DND-41 (cell line): Measurements from ENCODE around the gene FRMPD4.

ENCODE experiments used
- ATAC-seq: fragments of 200-7000 bp; cut with Tn5 transposase; 3 replicates; pipeline ENCODE4 v1.9.1; 2021; ENCODE audit warnings: low read depth; ENCODE audit not compliant: insufficient read depth
- DNase-seq: peaks from one replicate; pipeline ENCODE4 v3.0.0-alpha.2; 2020
- H2AFZ ChIP-seq: 2 replicates; pipeline ENCODE4 v1.6.0; 2012; ENCODE audit warnings: low read depth, low read length
- H3K27ac ChIP-seq: 2 replicates; pipeline ENCODE4 v1.5.1; 2012; ENCODE audit warnings: low read length, inconsistent platforms
- H3K27me3 ChIP-seq: fragments of 200-600 bp; sonication (generic); 2 replicates; pipeline ENCODE4 v1.6.0; 2012; ENCODE audit warnings: low read length, mild to moderate bottlenecking, inconsistent platforms; ENCODE audit not compliant: insufficient read depth, poor library complexity
- H3K36me3 ChIP-seq: 2 replicates; pipeline ENCODE4 v1.5.1; 2012; ENCODE audit warnings: low read length, inconsistent platforms; ENCODE audit not compliant: insufficient read depth
- H3K4me1 ChIP-seq: 2 replicates; pipeline ENCODE4 v1.5.1; 2012; ENCODE audit warnings: mild to moderate bottlenecking, low read length; ENCODE audit not compliant: insufficient read depth
- H3K4me2 ChIP-seq: 2 replicates; pipeline ENCODE4 v1.6.0; 2012; ENCODE audit warnings: mild to moderate bottlenecking, moderate library complexity, low read length, inconsistent platforms; ENCODE audit not compliant: insufficient read depth
- H3K4me3 ChIP-seq, 2 experiments: fragments of 200-600 bp in 1 of 2; shearing (Covaris generic) in 1 of 2; 2 replicates each; pipeline ENCODE4 v1.5.1; 2012 to 2016; ENCODE audit warnings: inconsistent platforms in 2 of 2, low read length in 2 of 2, mild to moderate bottlenecking in 2 of 2, low read depth in 1 of 2, moderate library complexity in 1 of 2
- H3K79me2 ChIP-seq: 2 replicates; pipeline ENCODE4 v1.6.0; 2012; ENCODE audit warnings: low read length, inconsistent platforms; ENCODE audit not compliant: insufficient read depth
- H3K9ac ChIP-seq: 2 replicates; pipeline ENCODE4 v1.6.0; 2012; ENCODE audit warnings: low read depth, mild to moderate bottlenecking, inconsistent platforms, low read length, moderate library complexity
- H3K9me3 ChIP-seq: 2 replicates; pipeline ENCODE4 v1.5.1; 2012; ENCODE audit warnings: low read length, moderate library complexity, mild to moderate bottlenecking, inconsistent platforms; ENCODE audit not compliant: insufficient read depth, severe bottlenecking
- H4K20me1 ChIP-seq: 2 replicates; pipeline ENCODE4 v1.6.0; 2012; ENCODE audit warnings: low read length; ENCODE audit not compliant: insufficient read depth
- EZH2 ChIP-seq: IDR thresholded peaks from 3 replicates; pipeline ENCODE4 v1.6.1; 2012; ENCODE audit warnings: borderline replicate concordance, low read depth, mild to moderate bottlenecking, moderate library complexity, low read length, inconsistent platforms; ENCODE audit not compliant: severe bottlenecking
- TF ChIP-seq, protein P1 (sequence below): IDR thresholded peaks from 2 replicates; pipeline ENCODE4 v1.5.1; 2012; ENCODE audit warnings: borderline replicate concordance, low read length, moderate library complexity, mild to moderate bottlenecking; ENCODE audit not compliant: poor library complexity, severe bottlenecking; ENCODE audit errors: extremely low read depth

FRMPD4 gene

GRCh38 chrX:12237771-12238170 lies 99.5 kb downstream of the FRMPD4 start:
- H3K36me3 ChIP-seq = no peaks in the 10 kb centered on the region
- H3K27me3 ChIP-seq = no peaks in the 10 kb centered on the region
- H3K79me2 ChIP-seq = no peaks in the 10 kb centered on the region
- DNase-seq (no peak), ATAC-seq (no peak)
- H3K4me2 ChIP-seq = no peak overlapping the region
- H3K4me3 ChIP-seq = no peak overlapping the region
- no peak overlapping the region for H3K27ac ChIP-seq
- TF ChIP-seq, protein P1, sequence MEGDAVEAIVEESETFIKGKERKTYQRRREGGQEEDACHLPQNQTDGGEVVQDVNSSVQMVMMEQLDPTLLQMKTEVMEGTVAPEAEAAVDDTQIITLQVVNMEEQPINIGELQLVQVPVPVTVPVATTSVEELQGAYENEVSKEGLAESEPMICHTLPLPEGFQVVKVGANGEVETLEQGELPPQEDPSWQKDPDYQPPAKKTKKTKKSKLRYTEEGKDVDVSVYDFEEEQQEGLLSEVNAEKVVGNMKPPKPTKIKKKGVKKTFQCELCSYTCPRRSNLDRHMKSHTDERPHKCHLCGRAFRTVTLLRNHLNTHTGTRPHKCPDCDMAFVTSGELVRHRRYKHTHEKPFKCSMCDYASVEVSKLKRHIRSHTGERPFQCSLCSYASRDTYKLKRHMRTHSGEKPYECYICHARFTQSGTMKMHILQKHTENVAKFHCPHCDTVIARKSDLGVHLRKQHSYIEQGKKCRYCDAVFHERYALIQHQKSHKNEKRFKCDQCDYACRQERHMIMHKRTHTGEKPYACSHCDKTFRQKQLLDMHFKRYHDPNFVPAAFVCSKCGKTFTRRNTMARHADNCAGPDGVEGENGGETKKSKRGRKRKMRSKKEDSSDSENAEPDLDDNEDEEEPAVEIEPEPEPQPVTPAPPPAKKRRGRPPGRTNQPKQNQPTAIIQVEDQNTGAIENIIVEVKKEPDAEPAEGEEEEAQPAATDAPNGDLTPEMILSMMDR = no peak
- no peak for TF ChIP-seq EZH2
- no peaks in the 10 kb centered on the region for H3K9me3 ChIP-seq
- H4K20me1 ChIP-seq = no peaks in the 10 kb centered on the region
- H3K4me1 ChIP-seq = no peaks in the 10 kb centered on the region
- H2AFZ ChIP-seq = no peak overlapping the region
- no peak overlapping the region for H3K9ac ChIP-seq

GRCh38 chrX:12239356-12240082 lies 101.2 kb downstream of the FRMPD4 start:
- H4K20me1 ChIP-seq = no peaks in the 10 kb centered on the region
- H3K27ac ChIP-seq = no peak overlapping the region
- no peaks in the 10 kb centered on the region for H3K27me3 ChIP-seq
- no peaks in the 10 kb centered on the region for H3K9me3 ChIP-seq
- DNase-seq = no peak
- TF ChIP-seq EZH2 = no peak
- TF ChIP-seq, protein P1 = no peak
- ATAC-seq = no peak
- no peak overlapping the region for H3K4me3 ChIP-seq
- no peaks in the 10 kb centered on the region for H3K4me1 ChIP-seq
- no peak overlapping the region for H3K4me2 ChIP-seq
- H2AFZ ChIP-seq = no peak overlapping the region
- H3K79me2 ChIP-seq = no peaks in the 10 kb centered on the region
- H3K9ac ChIP-seq = no peak overlapping the region
- no peaks in the 10 kb centered on the region for H3K36me3 ChIP-seq

GRCh38 chrX:12240491-12240890 lies 102.2 kb downstream of the FRMPD4 start:
- Histone ChIP-seq H3K9ac (no peak overlapping the region), H3K79me2 (no peaks in the 10 kb centered on the region), H2AFZ (no peak overlapping the region), H3K4me1 (no peaks in the 10 kb centered on the region), H3K36me3 (no peaks in the 10 kb centered on the region), H3K4me2 (no peak overlapping the region), H3K27ac (no peak overlapping the region), H4K20me1 (no peaks in the 10 kb centered on the region), H3K4me3 (no peak overlapping the region), H3K27me3 (no peaks in the 10 kb centered on the region), H3K9me3 (no peaks in the 10 kb centered on the region)
- no peak for DNase-seq
- TF ChIP-seq EZH2 = no peak
- TF ChIP-seq, protein P1 = no peak
- ATAC-seq = no peak
